Nephron (organoid): Measurements from ENCODE around the gene PUSL1.

Experiments
- H3K27ac Mint-ChIP-seq, 3 experiments: 2 replicates each; pipeline ENCODE4 v1.8.0; 2020; ENCODE audit warnings: mixed read lengths in 3 of 3, mild to moderate bottlenecking in 2 of 3, moderate library complexity in 1 of 3
- H3K27me3 Mint-ChIP-seq: 2 replicates; pipeline ENCODE4 v1.8.0; 2021; ENCODE audit warnings: low read depth, mild to moderate bottlenecking, moderate library complexity, mixed read lengths
- H3K36me3 Mint-ChIP-seq: 2 replicates; pipeline ENCODE4 v1.8.0; 2020; ENCODE audit warnings: low read depth, mixed read lengths
- H3K4me1 Mint-ChIP-seq: 2 replicates; pipeline ENCODE4 v1.8.0; 2020; ENCODE audit warnings: mixed read lengths
- H3K4me3 Mint-ChIP-seq, 3 experiments: 2 replicates each; pipeline ENCODE4 v1.8.0; 2020; ENCODE audit warnings: mild to moderate bottlenecking in 3 of 3, mixed read lengths in 3 of 3, moderate library complexity in 2 of 3
- H3K9me3 Mint-ChIP-seq: 2 replicates; pipeline ENCODE4 v1.8.0; 2020; ENCODE audit warnings: mixed read lengths
- CTCF ChIP-seq, 3 experiments: fragments of 200-600 bp; sonication (generic); IDR thresholded peaks; one replicate each; pipeline ENCODE4 v1.5.0; 2021; ENCODE audit warnings: antibody characterized with exemption in 3 of 3; ENCODE audit not compliant: unreplicated experiment in 3 of 3

The PUSL1 gene

GRCh38 chr1:1274931-1275431, 33.4 kb upstream of the PUSL1 start:
- H3K4me1 Mint-ChIP-seq = peaks cover 29% of the 10 kb centered on the region
- H3K27me3 Mint-ChIP-seq = no peaks in the 10 kb centered on the region
- peaks cover 6% of the 10 kb centered on the region for H3K36me3 Mint-ChIP-seq
- peak overlapping the region in 2 of 3 experiments; percentile 40 to 41 for H3K27ac Mint-ChIP-seq
- TF ChIP-seq CTCF (IDR thresholded peaks at IDR 0.05; ENCODE audit: unreplicated experiment in 3 of 3) = no peak
- peak overlapping the region; percentile 79 to 86 (median 83) for H3K4me3 Mint-ChIP-seq
- H3K9me3 Mint-ChIP-seq = no peaks in the 10 kb centered on the region

GRCh38 chr1:1275836-1276235, 32.6 kb upstream of the PUSL1 start:
- TF ChIP-seq CTCF (IDR thresholded peaks at IDR 0.05; ENCODE audit: unreplicated experiment in 3 of 3) = no peak
- no peaks in the 10 kb centered on the region for H3K9me3 Mint-ChIP-seq
- peak overlapping the region; percentile 48 to 56 (median 51) for H3K27ac Mint-ChIP-seq
- peaks cover 20% of the 10 kb centered on the region for H3K4me1 Mint-ChIP-seq
- peaks cover 3% of the 10 kb centered on the region for H3K36me3 Mint-ChIP-seq
- no peaks in the 10 kb centered on the region for H3K27me3 Mint-ChIP-seq
- peak overlapping the region; percentile 58 to 83 (median 82) for H3K4me3 Mint-ChIP-seq

GRCh38 chr1:1278620-1279019, 29.8 kb upstream of the PUSL1 start:
- peaks cover 6% of the 10 kb centered on the region for H3K27me3 Mint-ChIP-seq
- no peak for TF ChIP-seq CTCF (IDR thresholded peaks at IDR 0.05; ENCODE audit: unreplicated experiment in 3 of 3)
- H3K27ac Mint-ChIP-seq = no peak overlapping the region
- no peaks in the 10 kb centered on the region for H3K9me3 Mint-ChIP-seq
- H3K4me1 Mint-ChIP-seq = peaks cover 4% of the 10 kb centered on the region
- H3K36me3 Mint-ChIP-seq = no peaks in the 10 kb centered on the region
- no peak overlapping the region for H3K4me3 Mint-ChIP-seq

GRCh38 chr1:1279028-1279427, 29.4 kb upstream of the PUSL1 start:
- TF ChIP-seq CTCF (IDR thresholded peaks at IDR 0.05; ENCODE audit: unreplicated experiment in 3 of 3) = no peak
- Mint-ChIP-seq H3K9me3 (no peaks in the 10 kb centered on the region), H3K4me3 (no peak overlapping the region), H3K27ac (no peak overlapping the region), H3K27me3 (peaks cover 6% of the 10 kb centered on the region), H3K36me3 (no peaks in the 10 kb centered on the region), H3K4me1 (peaks cover 4% of the 10 kb centered on the region)

GRCh38 chr1:1280782-1281481, 27.5 kb upstream of the PUSL1 start:
- H3K36me3 Mint-ChIP-seq = no peaks in the 10 kb centered on the region
- no peaks in the 10 kb centered on the region for H3K9me3 Mint-ChIP-seq
- peaks cover 4% of the 10 kb centered on the region for H3K4me1 Mint-ChIP-seq
- H3K27ac Mint-ChIP-seq = no peak overlapping the region
- TF ChIP-seq CTCF (IDR thresholded peaks at IDR 0.05; ENCODE audit: unreplicated experiment in 3 of 3) = no peak
- peaks cover 6% of the 10 kb centered on the region for H3K27me3 Mint-ChIP-seq
- H3K4me3 Mint-ChIP-seq = no peak overlapping the region
